GM19463 (cell line): ENCODE results near the gene ORC2.

Experiments used
- ATAC-seq: cut with Tn5 transposase; IDR thresholded peaks from one replicate; pipeline ENCODE4 v1.9.1; 2021; ENCODE audit warnings: mild to moderate bottlenecking, moderate library complexity; ENCODE audit not compliant: unreplicated experiment

ORC2 gene

GRCh38 chr2:200862532-200863000 lies 100.9 kb downstream of the ORC2 start:
- ATAC-seq, result no peak

- ATAC-seq, result no peak
These were observed 101.8 kb downstream of the ORC2 start for GRCh38 chr2:200861617-200862155.

GRCh38 chr2:200860092-200860795 lies 103.2 kb downstream of the ORC2 start:
- ATAC-seq, result no peak
